Liver (tissue), 9 donors: ENCODE data around the gene PROX1. TPM values are rescaled to one million over a fixed set of nuclear protein-coding genes. Genes with fewer than 3 reads are reported as not detected.

Source experiments
- DNase-seq: peaks from one replicate; pipeline ENCODE4 v3.0.0-alpha.2; 2017; ENCODE audit warnings: low spot score
- H3K27ac ChIP-seq, 2 donors: one replicate each; pipeline ENCODE4 v1.7.0; 2013; ENCODE audit warnings: inconsistent platforms in 2 of 2, low read length in 2 of 2, control low read depth in 1 of 2, low read depth in 1 of 2, mild to moderate bottlenecking in 1 of 2
- H3K27me3 ChIP-seq, 4 donors: one replicate each; pipeline versions ENCODE4 v1.6.1 to v1.7.0; 2013; ENCODE audit warnings: low read length in 3 of 4, inconsistent platforms in 1 of 4, mild to moderate bottlenecking in 1 of 4, moderate library complexity in 1 of 4; ENCODE audit not compliant: control insufficient read depth in 4 of 4, insufficient read depth in 4 of 4
- H3K36me3 ChIP-seq, 4 donors: one replicate each; pipeline versions ENCODE4 v1.6.1 to v1.7.0; 2013; ENCODE audit warnings: low read length in 3 of 4, mild to moderate bottlenecking in 3 of 4, low read depth in 1 of 4, moderate library complexity in 1 of 4; ENCODE audit not compliant: control insufficient read depth in 4 of 4, insufficient read depth in 3 of 4
- H3K4me1 ChIP-seq, 4 donors: one replicate each; pipeline versions ENCODE4 v1.6.1 to v1.7.0; 2013; ENCODE audit warnings: low read length in 3 of 4, mild to moderate bottlenecking in 3 of 4, moderate library complexity in 1 of 4; ENCODE audit not compliant: control insufficient read depth in 4 of 4, insufficient read depth in 4 of 4
- H3K4me3 ChIP-seq, 3 donors: one replicate each; pipeline versions ENCODE4 v1.6.1 to v1.7.0; 2013; ENCODE audit warnings: low read length in 3 of 3, control low read depth in 1 of 3, low read depth in 1 of 3, mild to moderate bottlenecking in 1 of 3
- H3K9ac ChIP-seq, 2 donors: one replicate each; pipeline ENCODE4 v1.7.0; 2013; ENCODE audit warnings: low read length in 2 of 2, mild to moderate bottlenecking in 2 of 2, moderate library complexity in 2 of 2, control low read depth in 1 of 2, low read depth in 1 of 2
- H3K9me3 ChIP-seq, 4 donors: one replicate each; pipeline versions ENCODE4 v1.6.1 to v1.7.0; 2013; ENCODE audit warnings: low read length in 3 of 4; ENCODE audit not compliant: control insufficient read depth in 4 of 4
- ATF3 ChIP-seq: IDR thresholded peaks from 2 replicates; pipeline ENCODE4 v1.6.1; 2016; ENCODE audit warnings: antibody characterized with exemption
- EGR1 ChIP-seq, 2 donors: IDR thresholded peaks; 2 replicates each; pipeline ENCODE4 v1.6.1; 2016 to 2018; ENCODE audit warnings: antibody characterized with exemption in 2 of 2, low read depth in 2 of 2
- FOXA1 ChIP-seq: IDR thresholded peaks from 2 replicates; pipeline ENCODE4 v1.6.1; 2016; ENCODE audit warnings: antibody characterized with exemption
- FOXA2 ChIP-seq: IDR thresholded peaks from 2 replicates; pipeline ENCODE4 v1.6.1; 2016; ENCODE audit warnings: antibody characterized with exemption
- GABPA ChIP-seq, 2 donors: IDR thresholded peaks in 1 of 2; conservative IDR thresholded peaks in 1 of 2; 2 replicates each; pipeline ENCODE4 v1.6.1; 2016; ENCODE audit warnings: antibody characterized with exemption in 2 of 2, mild to moderate bottlenecking in 1 of 2, moderate library complexity in 1 of 2
- HNF4G ChIP-seq: IDR thresholded peaks from 2 replicates; pipeline ENCODE4 v1.6.1; 2016; ENCODE audit warnings: antibody characterized with exemption
- JUND ChIP-seq, 2 donors: IDR thresholded peaks; 2 replicates each; pipeline ENCODE4 v1.6.1; 2016; ENCODE audit warnings: antibody characterized with exemption in 2 of 2
- MAX ChIP-seq: IDR thresholded peaks from 2 replicates; pipeline ENCODE4 v1.6.1; 2016; ENCODE audit warnings: antibody characterized with exemption
- NR2F2 ChIP-seq: IDR thresholded peaks from 2 replicates; pipeline ENCODE4 v1.6.1; 2016; ENCODE audit warnings: antibody characterized with exemption
- RAD21 ChIP-seq, 2 donors: IDR thresholded peaks; 2 replicates each; pipeline ENCODE4 v1.6.1; 2016; ENCODE audit warnings: antibody characterized with exemption in 2 of 2, mild to moderate bottlenecking in 2 of 2
- RXRA ChIP-seq, 2 donors: IDR thresholded peaks; 2 replicates each; pipeline ENCODE4 v1.6.1; 2017 to 2018; ENCODE audit warnings: antibody characterized with exemption in 2 of 2, mild to moderate bottlenecking in 1 of 2
- SP1 ChIP-seq: IDR thresholded peaks from 2 replicates; pipeline ENCODE4 v1.6.1; 2018; ENCODE audit warnings: antibody characterized with exemption, mild to moderate bottlenecking
- TAF1 ChIP-seq: conservative IDR thresholded peaks from 2 replicates; pipeline ENCODE4 v1.6.1; 2016; ENCODE audit warnings: antibody characterized with exemption, mild to moderate bottlenecking
- YY1 ChIP-seq: IDR thresholded peaks from 2 replicates; pipeline ENCODE4 v1.6.1; 2016; ENCODE audit warnings: antibody characterized with exemption, mild to moderate bottlenecking
- WGBS: extraction: QIAGEN DNeasy Blood & Tissue Kit; methylation state at CpG from one replicate; pipeline ENCODE4 v1.1.7; 2013; 5-methylcytosine and 5-hydroxymethylcytosine counted together
- polyA plus RNA-seq, 2 donors: library from polyadenylated mRNA; stranded (reverse) in 1 of 2; unstranded in 1 of 2; fragments of 200-250 nt in 1 of 2; fragments of >200 nt in 1 of 2; fragmentation: Nextera tagmentation in 1 of 2; extraction: Ambion mirVana in 1 of 2; gene quantifications; one replicate each; pipeline versions ENCODE4 v1.2.1 to v1.2.3, GENCODE V29; 2013 to 2015
- total RNA-seq, 2 donors: library from RNA; depleted of rRNA; stranded (reverse); fragments of >200 nt; gene quantifications; one replicate each; pipeline ENCODE4 v1.2.3, GENCODE V29; 2014
- TF ChIP-seq, protein P1 (sequence below): IDR thresholded peaks from 2 replicates; pipeline ENCODE4 v1.6.1; 2016; ENCODE audit warnings: antibody characterized with exemption, mild to moderate bottlenecking
- TF ChIP-seq, protein P2 (sequence below): fragments of 150-350 bp; IDR thresholded peaks from 2 replicates; pipeline ENCODE4 v1.5.1; 2017; ENCODE audit warnings: improper control_type of control experiment, low read depth, low read length; ENCODE audit not compliant: missing input control
- TF ChIP-seq, protein P3 (sequence below): IDR thresholded peaks from 2 replicates; pipeline ENCODE4 v1.6.1; 2016; ENCODE audit warnings: antibody characterized with exemption
- donor health status: healthy.
- donor health status: healthy.
- donor health status: healthy.
- donor health status: healthy.
- donor health status: healthy.

Gene PROX1
- total and polyA plus RNA-seq, 4 donors, result 18.3 to 101 (median 31.3) TPM

DNA sequence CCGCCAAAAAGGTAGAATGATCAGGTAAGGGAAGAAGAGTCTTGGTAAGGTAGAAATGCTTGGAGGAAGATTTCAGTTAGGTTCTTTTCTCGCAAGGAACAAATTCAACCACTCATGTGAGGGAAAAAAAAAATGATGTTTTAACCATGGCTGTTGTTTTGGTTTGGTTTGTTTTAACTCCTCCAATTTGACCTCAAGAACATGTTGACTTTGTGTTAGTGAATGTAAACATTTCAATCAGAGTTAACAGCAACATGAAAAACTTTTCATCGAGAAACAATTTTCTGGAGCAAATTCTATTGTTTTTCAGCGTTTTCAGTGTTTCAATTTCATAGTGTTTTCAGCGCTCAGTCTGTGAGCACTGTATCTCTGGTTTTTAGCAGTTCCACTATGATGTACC lies 49.0 kb upstream of the PROX1 start (continued):
- TF ChIP-seq, protein P1, sequence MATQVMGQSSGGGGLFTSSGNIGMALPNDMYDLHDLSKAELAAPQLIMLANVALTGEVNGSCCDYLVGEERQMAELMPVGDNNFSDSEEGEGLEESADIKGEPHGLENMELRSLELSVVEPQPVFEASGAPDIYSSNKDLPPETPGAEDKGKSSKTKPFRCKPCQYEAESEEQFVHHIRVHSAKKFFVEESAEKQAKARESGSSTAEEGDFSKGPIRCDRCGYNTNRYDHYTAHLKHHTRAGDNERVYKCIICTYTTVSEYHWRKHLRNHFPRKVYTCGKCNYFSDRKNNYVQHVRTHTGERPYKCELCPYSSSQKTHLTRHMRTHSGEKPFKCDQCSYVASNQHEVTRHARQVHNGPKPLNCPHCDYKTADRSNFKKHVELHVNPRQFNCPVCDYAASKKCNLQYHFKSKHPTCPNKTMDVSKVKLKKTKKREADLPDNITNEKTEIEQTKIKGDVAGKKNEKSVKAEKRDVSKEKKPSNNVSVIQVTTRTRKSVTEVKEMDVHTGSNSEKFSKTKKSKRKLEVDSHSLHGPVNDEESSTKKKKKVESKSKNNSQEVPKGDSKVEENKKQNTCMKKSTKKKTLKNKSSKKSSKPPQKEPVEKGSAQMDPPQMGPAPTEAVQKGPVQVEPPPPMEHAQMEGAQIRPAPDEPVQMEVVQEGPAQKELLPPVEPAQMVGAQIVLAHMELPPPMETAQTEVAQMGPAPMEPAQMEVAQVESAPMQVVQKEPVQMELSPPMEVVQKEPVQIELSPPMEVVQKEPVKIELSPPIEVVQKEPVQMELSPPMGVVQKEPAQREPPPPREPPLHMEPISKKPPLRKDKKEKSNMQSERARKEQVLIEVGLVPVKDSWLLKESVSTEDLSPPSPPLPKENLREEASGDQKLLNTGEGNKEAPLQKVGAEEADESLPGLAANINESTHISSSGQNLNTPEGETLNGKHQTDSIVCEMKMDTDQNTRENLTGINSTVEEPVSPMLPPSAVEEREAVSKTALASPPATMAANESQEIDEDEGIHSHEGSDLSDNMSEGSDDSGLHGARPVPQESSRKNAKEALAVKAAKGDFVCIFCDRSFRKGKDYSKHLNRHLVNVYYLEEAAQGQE, result no peak
- TF ChIP-seq FOXA2, result peak; percentile 82
- TF ChIP-seq SP1, result no peak
- peak; percentile 20 for TF ChIP-seq YY1
- no peak for TF ChIP-seq MAX
- TF ChIP-seq JUND (IDR thresholded peaks at IDR 0.05), result no peak
- no peak for TF ChIP-seq TAF1
- TF ChIP-seq, protein P2, sequence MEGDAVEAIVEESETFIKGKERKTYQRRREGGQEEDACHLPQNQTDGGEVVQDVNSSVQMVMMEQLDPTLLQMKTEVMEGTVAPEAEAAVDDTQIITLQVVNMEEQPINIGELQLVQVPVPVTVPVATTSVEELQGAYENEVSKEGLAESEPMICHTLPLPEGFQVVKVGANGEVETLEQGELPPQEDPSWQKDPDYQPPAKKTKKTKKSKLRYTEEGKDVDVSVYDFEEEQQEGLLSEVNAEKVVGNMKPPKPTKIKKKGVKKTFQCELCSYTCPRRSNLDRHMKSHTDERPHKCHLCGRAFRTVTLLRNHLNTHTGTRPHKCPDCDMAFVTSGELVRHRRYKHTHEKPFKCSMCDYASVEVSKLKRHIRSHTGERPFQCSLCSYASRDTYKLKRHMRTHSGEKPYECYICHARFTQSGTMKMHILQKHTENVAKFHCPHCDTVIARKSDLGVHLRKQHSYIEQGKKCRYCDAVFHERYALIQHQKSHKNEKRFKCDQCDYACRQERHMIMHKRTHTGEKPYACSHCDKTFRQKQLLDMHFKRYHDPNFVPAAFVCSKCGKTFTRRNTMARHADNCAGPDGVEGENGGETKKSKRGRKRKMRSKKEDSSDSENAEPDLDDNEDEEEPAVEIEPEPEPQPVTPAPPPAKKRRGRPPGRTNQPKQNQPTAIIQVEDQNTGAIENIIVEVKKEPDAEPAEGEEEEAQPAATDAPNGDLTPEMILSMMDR, result no peak
- TF ChIP-seq HNF4G, result no peak
- peak; percentile 66 for TF ChIP-seq FOXA1

DNA sequence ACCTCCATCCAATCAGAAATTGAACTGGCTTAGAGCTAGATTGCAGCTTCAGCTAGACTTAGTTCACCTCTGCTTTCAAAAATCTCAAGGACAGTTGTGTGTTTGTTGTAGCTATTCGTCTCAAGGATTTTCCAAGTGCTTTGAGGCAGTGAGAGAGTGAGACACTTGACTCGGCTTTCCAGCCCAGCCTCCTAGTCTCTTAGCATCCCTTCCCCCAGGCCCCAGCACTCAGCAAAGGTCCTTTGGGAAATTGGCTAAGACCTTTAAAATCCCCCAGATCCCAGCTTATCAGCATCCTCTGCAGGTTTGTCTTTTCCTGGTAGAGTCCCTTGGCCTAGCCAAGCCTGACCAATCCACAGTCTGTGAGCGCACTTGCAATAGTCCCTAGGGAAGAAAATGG lies 47.9 kb upstream of the PROX1 start:
- H3K4me1 ChIP-seq, result peaks cover 2 to 20% (median 10%) of the 10 kb centered on the region in 4 donors
- no peak for DNase-seq
- no peak overlapping the region for H3K27ac ChIP-seq
- H3K27me3 ChIP-seq, result no peaks in the 10 kb centered on the region
- TF ChIP-seq, protein P1, result no peak
- TF ChIP-seq, protein P3, sequence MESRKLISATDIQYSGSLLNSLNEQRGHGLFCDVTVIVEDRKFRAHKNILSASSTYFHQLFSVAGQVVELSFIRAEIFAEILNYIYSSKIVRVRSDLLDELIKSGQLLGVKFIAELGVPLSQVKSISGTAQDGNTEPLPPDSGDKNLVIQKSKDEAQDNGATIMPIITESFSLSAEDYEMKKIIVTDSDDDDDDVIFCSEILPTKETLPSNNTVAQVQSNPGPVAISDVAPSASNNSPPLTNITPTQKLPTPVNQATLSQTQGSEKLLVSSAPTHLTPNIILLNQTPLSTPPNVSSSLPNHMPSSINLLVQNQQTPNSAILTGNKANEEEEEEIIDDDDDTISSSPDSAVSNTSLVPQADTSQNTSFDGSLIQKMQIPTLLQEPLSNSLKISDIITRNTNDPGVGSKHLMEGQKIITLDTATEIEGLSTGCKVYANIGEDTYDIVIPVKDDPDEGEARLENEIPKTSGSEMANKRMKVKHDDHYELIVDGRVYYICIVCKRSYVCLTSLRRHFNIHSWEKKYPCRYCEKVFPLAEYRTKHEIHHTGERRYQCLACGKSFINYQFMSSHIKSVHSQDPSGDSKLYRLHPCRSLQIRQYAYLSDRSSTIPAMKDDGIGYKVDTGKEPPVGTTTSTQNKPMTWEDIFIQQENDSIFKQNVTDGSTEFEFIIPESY, result no peak
- TF ChIP-seq HNF4G, result no peak
- TF ChIP-seq EGR1 (IDR thresholded peaks at IDR 0.05; ENCODE audit: low read depth in 2 of 2), result no peak
- TF ChIP-seq NR2F2, result no peak
- no peak for TF ChIP-seq RXRA (IDR thresholded peaks at IDR 0.05)
- TF ChIP-seq ATF3, result no peak
- TF ChIP-seq JUND (IDR thresholded peaks at IDR 0.05), result no peak
- no peak for TF ChIP-seq FOXA1
- TF ChIP-seq GABPA (IDR thresholded peaks at IDR 0.05 in 1 of 2, conservative IDR thresholded peaks at IDR 0.05 in 1 of 2), result no peak
- TF ChIP-seq, protein P2, result no peak
- no peak for TF ChIP-seq RAD21 (IDR thresholded peaks at IDR 0.05)
- TF ChIP-seq TAF1, result no peak
- H3K36me3 ChIP-seq, result no peaks in the 10 kb centered on the region
- no peak overlapping the region for H3K4me3 ChIP-seq
- no peak overlapping the region for H3K9ac ChIP-seq
- WGBS, result 96% methylated on average over 3 of the region's 3 CpGs
- no peaks in the 10 kb centered on the region for H3K9me3 ChIP-seq
